ENCODE results near the gene MPC1. TPM values are rescaled to one million over a fixed set of nuclear protein-coding genes. Genes with fewer than 3 reads are reported as not detected.

Gene MPC1
- total RNA-seq, 1 donor from 2014 or later, result 51.2 TPM

DNA sequence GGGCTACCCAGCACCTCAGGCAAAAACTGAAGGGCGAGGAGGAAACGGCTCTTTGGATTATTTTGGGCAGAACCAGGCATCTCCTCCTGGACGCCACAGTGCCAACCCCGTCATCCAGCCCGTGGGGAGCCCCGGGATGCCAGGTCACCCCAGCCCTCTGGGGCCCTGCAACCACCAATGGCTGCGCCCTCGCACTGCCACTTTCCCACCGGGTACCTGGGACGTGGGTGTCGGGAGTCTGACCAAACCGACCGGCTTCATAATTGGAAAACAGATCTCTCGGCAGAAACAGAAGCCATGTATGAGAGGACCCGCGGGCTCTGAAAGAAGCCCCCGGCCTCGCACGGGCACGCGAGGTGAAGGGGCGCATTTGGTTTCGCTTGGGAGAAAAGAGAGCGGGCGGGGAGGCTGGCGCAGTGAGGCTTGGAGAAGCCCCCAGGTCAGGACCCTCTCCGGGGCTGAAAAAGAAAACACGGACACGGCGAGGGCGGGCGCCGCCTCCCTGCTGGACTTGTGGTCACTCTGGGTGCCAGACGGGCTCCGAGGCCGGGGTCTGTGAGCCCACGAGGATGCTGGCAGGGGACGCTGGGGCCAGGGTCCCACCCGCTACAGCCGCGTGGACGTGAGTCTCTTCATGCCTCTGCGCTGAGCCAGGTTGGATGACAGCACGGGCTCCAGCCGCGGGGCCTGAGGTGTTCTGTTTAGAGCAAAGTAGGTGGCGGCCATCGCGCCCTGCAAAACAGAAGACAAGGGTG is 29.6 kb upstream of the MPC1 start:
- TF ChIP-seq, protein P1, sequence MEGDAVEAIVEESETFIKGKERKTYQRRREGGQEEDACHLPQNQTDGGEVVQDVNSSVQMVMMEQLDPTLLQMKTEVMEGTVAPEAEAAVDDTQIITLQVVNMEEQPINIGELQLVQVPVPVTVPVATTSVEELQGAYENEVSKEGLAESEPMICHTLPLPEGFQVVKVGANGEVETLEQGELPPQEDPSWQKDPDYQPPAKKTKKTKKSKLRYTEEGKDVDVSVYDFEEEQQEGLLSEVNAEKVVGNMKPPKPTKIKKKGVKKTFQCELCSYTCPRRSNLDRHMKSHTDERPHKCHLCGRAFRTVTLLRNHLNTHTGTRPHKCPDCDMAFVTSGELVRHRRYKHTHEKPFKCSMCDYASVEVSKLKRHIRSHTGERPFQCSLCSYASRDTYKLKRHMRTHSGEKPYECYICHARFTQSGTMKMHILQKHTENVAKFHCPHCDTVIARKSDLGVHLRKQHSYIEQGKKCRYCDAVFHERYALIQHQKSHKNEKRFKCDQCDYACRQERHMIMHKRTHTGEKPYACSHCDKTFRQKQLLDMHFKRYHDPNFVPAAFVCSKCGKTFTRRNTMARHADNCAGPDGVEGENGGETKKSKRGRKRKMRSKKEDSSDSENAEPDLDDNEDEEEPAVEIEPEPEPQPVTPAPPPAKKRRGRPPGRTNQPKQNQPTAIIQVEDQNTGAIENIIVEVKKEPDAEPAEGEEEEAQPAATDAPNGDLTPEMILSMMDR (IDR thresholded peaks at IDR 0.05), result no peak
- Histone ChIP-seq H3K36me3 (peaks cover 44% of the 10 kb centered on the region), H3K4me1 (no peaks in the 10 kb centered on the region), H3K4me3 (no peak overlapping the region), H3K27ac (no peak overlapping the region), H3K27me3 (no peaks in the 10 kb centered on the region), H3K9me3 (no peaks in the 10 kb centered on the region)
- ATAC-seq (no peak), DNase-seq (no peak)
- intact Hi-C loops (cut with DNase I), result no loop called here

DNA sequence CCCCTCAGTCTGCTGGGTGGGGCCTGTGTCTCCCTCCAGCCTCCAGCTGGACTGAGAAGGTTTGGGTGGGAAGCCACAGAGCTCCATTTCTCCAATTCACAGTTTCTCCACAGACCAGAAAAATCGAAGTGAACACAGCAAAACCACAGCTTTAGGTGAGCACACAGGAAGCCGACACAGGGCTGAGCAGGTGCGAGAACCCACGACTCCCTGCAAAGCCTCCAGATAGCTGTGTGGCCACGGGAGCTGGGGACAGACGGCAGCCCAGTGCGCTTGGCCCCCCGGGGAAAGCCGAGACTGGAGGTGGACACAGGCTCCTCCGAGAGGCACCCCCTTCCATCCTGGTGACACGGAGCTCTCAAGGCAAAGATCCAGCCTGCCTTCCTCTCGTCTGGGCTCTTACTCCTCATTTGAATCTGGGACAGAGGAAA is 29.0 kb upstream of the MPC1 start:
- H3K27me3 ChIP-seq, result no peaks in the 10 kb centered on the region
- ATAC-seq, result no peak
- TF ChIP-seq, protein P1 (IDR thresholded peaks at IDR 0.05), result no peak
- intact Hi-C loops (cut with DNase I), result no loop called here
- no peak for DNase-seq
- H3K36me3 ChIP-seq, result peaks cover 44% of the 10 kb centered on the region
- H3K9me3 ChIP-seq, result no peaks in the 10 kb centered on the region
- H3K4me1 ChIP-seq, result no peaks in the 10 kb centered on the region
- H3K4me3 ChIP-seq, result no peak overlapping the region
- H3K27ac ChIP-seq, result no peak overlapping the region

DNA sequence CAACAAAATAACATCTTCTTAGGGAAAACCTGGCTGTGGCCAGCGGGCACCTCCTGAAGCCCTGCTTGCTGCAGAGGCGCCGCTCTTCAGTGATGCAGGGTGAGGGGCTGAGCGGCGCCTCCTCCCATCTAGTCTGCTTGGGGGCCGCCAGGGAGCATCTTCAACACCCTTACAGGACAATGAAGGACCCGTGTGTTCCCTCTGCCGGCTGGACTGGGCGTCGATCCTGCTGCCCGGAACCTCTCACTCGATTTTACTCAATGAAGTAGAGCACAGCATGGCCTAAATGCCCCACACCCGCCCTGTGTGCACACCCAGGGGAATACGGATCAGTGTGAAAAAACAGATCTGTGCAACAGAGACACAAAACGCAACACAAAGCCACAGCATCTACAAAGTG is 28.5 kb upstream of the MPC1 start:
- Histone ChIP-seq H3K9me3 (no peaks in the 10 kb centered on the region), H3K4me3 (no peak overlapping the region), H3K36me3 (peaks cover 44% of the 10 kb centered on the region), H3K4me1 (no peaks in the 10 kb centered on the region), H3K27me3 (no peaks in the 10 kb centered on the region), H3K27ac (no peak overlapping the region)
- no peak for ATAC-seq
- intact Hi-C loops (cut with DNase I), result no loop called here
- DNase-seq, result no peak
- TF ChIP-seq, protein P1 (IDR thresholded peaks at IDR 0.05), result no peak

DNA sequence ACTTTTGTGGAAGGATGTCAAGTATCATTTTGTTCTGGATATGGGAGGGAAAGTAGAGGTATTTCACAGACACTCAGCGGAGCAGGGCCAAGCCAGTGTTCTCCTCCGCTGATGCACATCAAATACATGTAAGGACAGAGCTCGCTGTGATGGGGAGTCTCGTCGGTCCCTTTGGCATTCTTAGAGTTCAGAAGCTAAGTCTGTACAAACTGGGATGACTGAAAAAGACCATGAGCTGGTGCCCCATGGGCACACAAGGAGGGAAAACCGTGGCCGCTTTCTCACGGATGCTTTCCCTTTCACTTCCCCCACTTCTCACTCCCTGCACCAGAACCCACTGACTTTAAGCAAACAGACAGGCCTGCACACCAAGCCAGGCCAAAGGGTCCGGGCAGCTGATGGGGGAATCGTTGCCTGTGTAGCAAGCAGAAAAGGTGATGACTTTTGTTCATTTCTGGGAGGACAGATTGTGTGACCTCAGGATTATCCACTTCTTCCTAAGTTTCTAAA is 27.7 kb upstream of the MPC1 start:
- H3K36me3 ChIP-seq, result peaks cover 43% of the 10 kb centered on the region
- TF ChIP-seq, protein P1 (IDR thresholded peaks at IDR 0.05), result no peak
- intact Hi-C loops (cut with DNase I), result no loop called here
- H3K9me3 ChIP-seq, result no peaks in the 10 kb centered on the region
- H3K4me3 ChIP-seq, result no peak overlapping the region
- H3K27me3 ChIP-seq, result no peaks in the 10 kb centered on the region
- no peak for DNase-seq
- ATAC-seq, result no peak
- H3K4me1 ChIP-seq, result no peaks in the 10 kb centered on the region
- H3K27ac ChIP-seq, result no peak overlapping the region

DNA sequence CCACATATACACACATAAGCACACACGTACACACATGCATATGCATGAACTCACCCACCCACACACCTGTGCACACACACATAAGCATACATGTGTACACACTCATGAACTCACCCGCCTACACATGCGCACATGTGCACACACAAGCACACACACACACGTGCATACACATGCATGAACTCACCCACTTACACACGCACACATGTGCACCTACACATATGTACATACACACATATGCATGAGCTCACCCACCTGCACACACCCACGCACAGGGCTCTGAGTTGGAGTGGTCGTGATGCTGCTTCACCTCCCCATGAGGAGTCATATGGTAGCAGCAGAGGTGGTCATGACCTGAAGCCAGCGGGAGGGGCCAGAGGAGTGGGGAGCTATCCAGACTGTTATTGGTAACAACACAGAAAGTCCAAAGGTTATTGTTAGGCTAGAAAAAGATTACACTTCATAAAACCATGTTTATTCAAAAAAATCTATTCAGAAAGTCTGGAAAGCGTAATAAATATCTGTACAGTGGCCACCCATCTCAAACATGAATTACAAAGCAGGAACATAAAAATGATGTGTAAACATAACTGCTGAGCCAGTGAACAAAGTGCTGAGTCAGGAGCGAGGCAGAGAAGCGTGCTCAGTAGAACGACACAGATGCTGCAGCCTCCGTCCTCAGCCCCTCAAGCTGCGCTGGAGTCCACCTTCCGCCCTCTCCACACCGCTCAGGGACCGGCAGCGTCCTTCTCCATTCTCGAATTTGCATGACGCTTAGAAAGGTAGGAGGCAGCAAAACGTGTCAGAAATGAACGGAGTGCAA is 26.4 kb upstream of the MPC1 start:
- DNase-seq (no peak), ATAC-seq (no peak)
- Histone ChIP-seq H3K27ac (no peak overlapping the region), H3K27me3 (no peaks in the 10 kb centered on the region), H3K4me3 (no peak overlapping the region), H3K9me3 (no peaks in the 10 kb centered on the region), H3K4me1 (no peaks in the 10 kb centered on the region), H3K36me3 (peaks cover 30% of the 10 kb centered on the region)
- intact Hi-C loops (cut with DNase I), result no loop called here
- TF ChIP-seq, protein P1 (IDR thresholded peaks at IDR 0.05), result no peak
